Measurements from ENCODE around the gene NAA20.

GRCh38 chr20:20031790-20032189 is 14.6 kb downstream of the NAA20 start:
- no peak for TF ChIP-seq CTCF (conservative IDR thresholded peaks at IDR 0.05)
- TF ChIP-seq ZFX (IDR thresholded peaks at IDR 0.05): no peak
